ENCODE results near the gene KPNA3. TPM values are rescaled to one million over a fixed set of nuclear protein-coding genes. Genes with fewer than 3 reads are reported as not detected.
"Not testable (repeated sequence)": the region's sequence is repeated elsewhere in the genome, so short reads cannot be mapped to it uniquely, and the experiment has no call there.

KPNA3 gene
- total RNA-seq, 1 donor from 2014 or later: 24.9 TPM

DNA sequence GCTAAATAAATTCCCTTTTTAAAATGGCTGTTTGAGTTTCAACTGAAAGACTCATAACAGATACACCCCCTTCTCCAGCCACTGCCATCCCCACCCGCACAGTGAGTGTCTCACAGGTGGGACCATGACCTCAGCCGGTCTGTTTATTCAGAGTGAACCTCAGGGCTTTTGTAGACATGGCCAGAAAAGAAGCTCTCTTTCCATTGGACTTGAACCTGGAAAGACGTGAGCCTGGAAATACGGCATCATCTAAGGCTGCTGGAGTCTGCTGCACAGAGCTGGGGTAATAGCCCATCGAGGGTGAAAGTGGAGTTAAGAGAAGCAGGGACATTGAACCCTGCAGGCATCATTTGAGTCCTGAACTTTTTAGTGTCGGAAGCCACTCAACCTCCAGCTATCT, 15.2 kb upstream of the KPNA3 start:
- ATAC-seq: no peak

DNA sequence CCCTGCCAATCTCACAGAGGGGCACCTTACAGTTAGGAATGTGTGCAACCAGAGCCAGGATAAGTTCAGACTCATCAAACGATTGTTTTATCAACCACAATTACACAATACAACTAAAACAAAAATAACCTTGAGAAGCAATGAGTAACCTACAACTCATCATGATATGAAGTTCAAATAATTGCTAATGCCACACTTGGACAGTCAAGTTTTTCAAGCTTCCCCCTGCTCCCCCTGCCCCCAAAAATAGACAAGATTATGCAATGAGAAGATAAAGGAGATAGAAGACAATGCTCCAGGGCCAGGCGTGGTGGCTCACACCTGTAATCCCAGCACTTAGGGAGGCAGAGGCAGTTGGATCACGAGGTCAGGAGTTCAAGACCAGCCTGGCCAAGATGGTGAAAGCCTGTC, 13.6 kb upstream of the KPNA3 start:
- peak; percentile 62 for ATAC-seq

DNA sequence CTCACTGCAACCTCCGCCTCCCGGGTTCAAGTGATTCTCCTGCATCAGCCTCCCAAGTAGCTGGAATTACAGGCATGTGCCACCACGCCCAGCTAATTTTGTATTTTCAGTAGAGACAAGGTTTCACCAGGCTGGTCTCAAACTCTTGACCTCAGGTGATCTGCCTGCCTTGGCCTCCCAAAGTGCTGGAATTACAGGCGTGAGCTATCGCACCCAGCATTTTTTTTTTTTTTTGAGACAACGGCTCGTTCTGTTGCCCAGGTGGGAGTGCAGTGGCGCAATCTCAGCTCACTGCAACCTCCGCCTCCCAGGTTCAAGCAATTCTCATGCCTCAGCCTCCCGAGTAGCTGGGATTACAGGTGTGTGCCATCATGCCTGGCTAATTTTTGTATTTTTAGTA, 10.6 kb upstream of the KPNA3 start:
- not testable (repeated sequence) for ATAC-seq

DNA sequence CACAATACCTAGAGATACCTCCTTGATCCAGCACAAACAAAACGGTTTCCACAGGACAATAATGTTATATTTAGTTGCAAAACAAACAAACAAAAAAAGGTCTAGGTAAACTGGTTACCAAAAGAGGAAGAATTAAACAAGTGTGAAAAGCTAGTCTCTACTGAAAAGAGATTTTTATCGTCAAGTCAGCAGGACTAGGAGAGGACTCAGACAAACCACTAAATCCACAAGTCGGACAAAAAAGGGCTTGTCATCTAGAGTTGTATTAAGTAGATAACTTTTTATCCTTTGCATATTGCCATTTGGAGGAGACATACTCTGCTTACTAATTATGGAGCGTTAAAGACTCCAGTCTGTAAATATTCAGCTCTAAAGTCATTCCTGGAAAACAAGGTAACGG, 9.9 kb upstream of the KPNA3 start:
- no peak for ATAC-seq

DNA sequence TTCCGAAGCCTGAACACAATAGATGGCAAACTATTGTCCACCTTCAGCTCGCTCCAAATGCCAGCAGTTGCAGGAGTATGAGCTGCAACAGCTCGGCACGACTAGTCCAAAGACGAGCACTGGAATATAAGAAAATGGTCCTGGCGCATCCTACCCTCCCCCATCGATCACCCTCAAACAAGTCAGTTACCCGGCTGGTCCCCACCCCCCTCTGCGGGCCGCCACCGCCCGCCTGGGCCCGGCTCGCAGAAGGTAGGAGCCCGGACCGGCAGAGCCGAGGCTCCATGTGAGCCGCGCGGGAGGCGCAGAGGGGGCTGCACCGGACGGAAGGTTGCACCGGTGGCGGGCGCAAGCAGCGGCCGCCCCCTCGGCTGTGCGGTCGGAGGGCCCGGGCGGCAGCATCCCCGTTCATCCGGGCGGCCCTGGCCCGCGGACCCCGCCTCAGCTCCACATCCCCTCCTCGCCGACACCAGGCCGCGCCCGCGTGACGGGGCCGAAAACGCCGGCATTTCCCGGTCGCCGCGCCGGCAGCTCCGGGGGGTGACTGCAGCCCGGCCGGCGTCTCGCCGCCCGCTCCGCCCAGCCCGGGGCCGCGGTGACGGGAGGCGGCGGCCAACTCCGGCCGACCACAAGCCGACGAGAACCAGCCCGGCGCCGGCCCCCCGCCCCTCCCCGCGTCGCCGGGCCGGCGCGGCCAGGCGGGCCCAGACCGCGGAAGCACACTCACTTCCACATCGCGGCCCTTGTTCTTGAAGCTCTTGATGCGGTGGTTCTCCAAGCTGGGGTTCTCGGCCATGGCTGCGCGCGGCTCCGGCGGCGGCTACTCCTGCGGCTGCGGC, 552 bp downstream of the KPNA3 start:
- peak; percentile 40 for ATAC-seq

DNA sequence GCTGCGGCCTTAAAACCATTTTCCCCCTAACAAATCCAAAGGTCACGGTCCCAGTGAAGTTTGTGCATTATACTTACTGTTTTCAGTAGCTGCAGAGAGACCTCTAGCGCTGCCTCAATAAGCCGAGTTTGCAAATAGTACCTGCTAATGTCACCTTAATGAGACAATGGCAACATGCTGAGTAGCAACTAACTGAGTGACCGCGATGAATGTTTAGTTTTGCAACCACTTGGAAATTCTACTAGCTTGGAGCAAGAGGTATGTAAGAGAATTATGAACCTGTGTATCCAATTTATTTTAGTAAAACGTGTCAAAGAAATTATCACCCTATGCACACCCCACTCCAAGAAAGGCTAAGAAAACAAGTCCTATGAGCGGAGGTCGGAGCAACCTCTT, 1.2 kb downstream of the KPNA3 start:
- no peak for ATAC-seq

DNA sequence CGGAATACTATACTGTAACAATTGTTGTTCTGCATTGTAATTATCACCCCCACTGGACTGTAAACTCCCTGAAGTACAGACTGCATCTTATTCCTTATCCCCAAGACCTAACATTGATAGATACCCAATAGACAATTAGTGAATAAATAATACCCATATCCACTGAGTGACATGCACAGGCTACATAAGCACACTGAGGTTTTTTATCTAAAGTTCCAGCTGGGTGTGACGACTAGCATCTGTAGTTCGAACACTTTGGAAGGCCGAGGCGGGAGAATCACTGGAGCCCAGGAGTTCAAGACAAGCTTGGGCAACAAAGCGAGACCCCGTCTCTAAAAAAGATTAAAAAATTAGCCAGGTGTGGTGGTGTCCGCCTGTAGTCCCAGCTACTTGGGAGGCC, 2.5 kb downstream of the KPNA3 start:
- ATAC-seq: no peak

DNA sequence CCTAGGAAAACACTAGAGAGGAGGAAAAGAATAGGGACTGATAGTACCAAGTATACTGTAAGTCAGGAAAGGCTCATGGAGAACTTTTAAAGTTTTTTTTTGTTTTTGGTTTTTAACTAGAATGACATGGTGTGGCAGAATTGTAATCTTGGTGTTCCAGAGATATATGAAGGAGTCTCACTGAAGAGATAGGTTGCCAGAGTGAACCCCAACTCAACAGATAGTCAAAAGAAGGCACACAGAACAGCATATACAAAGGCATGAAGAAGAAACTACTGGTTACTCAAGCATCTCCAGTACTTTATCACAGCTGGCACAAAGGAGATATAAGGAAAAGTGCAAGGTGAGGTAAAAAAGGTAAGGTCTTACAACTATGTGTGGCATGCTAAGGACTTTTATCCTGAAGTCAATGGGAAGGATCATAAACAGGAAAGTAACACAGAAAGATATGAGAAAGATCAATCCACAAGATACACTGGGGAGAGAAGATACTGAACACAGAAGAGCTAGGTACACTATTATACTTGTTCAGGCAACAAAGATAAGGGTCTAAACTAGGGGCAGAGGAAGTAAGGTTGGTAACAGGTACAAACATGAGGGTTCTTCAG, 6.0 kb downstream of the KPNA3 start:
- ATAC-seq: no peak

DNA sequence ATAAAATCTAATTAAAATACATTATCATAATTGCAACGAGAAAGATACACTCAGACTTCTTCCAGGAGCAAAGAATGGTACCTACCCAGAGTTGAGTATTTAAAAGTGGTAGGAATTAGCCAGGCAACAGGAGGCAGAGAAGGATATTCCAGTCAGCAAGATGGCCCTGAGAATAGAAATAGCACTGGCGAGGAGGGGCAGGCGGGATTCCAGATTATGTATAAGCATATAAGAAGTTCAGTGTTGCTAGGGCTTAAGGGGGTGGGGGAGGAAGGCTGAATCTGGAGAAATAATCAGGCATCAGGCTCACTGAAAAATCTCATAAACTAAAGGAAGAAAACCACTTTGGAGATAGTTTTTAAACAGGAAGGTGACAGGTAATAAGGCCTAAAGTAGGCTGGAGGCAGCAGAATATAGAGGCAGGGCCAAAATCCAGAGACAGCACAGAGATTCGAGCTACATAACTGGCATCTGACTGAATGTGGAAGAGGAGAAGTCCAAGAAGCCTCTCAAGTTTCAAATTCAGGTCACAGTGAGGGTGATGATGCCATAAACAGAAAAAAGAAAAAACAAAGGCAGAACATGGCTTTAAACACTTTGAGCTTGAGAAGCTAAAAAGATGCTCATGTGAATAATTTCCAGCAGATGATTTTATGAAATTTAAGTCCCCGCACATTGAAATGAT, 7.5 kb downstream of the KPNA3 start:
- ATAC-seq: no peak

DNA sequence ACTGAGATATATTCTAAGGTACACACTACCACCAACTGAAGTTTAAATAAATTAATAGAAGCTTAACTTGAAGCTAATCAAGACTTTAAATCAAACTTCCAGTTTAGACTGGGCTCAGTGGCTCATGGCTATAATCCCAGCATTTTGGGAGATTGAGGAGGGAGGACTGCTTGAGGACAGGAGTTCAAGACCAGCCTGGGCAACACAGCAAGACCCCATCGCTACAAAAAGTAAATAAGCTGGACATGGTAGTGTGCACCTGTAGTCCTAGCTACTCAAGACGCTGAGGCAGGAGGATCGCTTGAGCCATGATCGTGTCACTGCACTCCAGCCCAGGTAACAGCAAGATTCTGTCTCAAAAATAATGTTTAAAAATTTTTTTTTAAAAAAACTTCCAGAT, 8.6 kb downstream of the KPNA3 start:
- ATAC-seq: no peak

DNA sequence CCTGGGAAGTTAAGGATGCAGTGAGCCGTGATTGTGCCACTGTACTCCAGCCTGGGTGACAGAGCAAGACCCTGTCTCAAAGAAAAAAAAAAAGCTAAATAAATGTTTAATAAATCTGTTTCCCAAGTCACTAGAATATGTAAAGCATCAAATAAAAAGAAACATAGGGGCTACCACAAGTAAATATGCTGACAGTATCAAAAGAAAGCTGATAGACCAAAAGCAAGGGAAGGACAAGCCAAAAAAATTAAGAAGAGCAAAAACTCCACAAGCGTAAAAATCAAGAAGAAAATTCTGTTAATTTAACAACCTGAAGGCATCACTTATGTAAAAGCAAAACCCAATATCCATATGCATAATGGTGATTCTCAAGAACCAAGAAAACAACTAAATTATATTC, 9.7 kb downstream of the KPNA3 start:
- no peak for ATAC-seq

DNA sequence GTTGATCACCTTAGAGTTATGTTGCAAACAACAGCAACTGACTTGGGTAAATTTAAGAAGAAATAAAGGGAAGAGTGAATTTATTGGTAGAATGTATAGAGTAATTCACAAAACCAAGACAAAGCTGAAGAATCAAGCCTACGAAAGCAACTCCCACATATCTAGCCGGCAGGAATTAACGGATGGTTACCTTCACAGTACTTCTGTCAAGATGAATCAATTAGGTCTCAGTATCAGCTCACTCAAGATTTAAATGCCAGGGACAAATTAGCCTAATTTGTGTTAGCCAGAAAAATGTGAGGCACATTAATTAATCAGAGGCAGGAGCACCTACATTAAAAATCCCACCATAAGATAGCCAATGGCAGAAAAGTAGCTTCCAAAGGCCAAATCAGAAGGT, 10.7 kb downstream of the KPNA3 start:
- ATAC-seq: no peak

DNA sequence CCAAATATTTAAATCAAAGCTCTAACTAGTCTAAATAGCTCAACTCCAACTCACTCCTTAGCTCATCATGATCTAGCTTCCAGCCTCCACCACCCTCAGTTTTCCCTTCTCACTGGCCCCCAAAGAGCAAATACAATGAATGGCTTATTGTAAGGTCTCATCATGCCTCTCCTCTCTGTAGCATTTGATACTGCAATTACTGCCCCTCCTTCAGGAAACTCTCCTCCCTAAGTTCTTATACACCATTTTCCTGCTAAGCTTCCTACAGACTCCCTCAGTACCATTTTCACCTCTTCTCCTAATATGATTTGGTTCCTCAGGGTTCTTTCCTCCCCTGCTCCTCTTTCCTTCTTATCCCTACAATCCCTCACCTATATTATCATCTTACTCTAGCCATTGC, 12.8 kb downstream of the KPNA3 start:
- no peak for ATAC-seq

DNA sequence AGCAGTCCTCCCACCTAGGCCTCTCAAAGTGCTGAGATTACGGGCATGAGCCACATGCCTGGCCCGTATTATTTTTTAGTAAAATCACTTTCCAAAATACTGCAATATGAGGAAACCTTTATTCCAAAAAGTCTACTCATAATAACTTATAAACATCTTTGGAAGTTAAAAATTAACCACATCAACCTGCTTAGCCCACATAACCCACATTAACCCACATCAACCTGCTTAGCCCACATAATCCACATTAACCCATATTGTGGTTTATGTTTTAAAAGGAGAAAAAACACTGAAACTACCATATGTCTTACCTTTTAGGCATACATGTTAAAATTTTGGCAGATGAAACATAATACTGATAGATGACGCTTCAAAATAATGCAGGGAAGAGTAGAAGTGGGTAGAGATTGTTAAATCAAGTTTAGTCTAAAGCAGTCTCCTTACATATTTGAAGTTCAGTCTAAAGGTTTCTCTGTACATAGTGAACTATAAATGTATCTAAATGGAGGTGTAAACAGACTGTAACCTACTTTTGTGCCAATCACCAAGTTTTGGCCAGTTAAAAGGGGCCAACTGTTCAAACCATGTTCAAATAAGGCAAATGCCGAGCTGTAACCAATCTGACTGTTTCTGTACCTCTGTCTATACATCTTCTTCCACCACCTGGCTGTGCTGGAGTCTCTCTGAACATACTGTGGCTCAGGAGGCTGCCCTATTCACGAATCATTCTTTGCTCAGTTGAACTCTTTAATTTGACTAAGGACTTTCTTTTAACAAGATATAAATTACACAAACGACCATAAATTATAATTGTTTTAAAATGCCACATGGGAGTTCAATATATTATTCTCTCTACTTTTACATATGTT, 14.5 kb downstream of the KPNA3 start:
- no peak for ATAC-seq

DNA sequence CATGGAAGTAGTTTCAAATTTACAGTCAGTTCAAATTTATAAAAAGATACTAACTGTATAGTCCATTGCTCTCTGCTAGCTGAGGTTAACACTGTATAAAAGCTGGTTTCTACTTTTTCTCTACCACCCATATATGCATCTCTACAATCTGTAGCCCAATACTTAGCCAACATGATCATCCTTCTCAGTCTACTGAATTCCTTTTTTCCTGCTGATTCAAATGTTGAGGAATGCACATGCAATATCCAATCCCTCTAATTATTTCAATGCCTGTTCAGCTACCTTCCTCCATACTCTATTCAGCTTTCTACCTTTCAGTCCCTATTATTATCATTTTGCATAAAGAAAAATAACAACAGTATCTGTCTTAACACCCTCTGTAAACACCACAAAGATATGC, 15.6 kb downstream of the KPNA3 start:
- no peak for ATAC-seq

DNA sequence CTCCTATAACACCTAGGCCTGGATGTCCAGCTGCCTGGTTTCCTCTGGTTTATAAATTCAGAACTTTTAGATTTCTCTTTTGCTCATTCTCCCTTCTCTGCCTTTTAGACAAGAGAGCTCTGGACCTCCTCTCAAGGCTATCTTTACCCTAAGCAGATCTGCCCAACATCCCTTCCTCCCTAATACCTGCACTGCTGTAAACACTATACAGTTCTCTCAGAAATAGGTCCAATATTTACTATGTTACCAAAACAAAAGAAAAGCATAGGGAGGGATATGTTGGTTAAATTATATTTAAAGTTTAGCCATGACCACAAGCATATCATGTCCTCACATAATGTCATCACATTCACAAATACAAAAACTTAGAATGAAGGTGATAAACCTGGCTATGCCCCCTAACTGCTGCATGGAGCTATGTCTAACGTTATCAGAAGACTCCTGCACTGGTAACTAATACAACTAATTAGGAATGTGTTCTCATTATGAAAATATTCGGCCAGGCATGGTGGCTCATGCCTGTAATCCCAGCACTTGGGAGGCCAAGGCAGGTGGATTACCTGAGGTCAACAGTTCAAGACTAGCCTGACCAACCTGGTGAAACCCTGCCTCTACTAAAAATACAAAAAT, 18.0 kb downstream of the KPNA3 start:
- no peak for ATAC-seq

DNA sequence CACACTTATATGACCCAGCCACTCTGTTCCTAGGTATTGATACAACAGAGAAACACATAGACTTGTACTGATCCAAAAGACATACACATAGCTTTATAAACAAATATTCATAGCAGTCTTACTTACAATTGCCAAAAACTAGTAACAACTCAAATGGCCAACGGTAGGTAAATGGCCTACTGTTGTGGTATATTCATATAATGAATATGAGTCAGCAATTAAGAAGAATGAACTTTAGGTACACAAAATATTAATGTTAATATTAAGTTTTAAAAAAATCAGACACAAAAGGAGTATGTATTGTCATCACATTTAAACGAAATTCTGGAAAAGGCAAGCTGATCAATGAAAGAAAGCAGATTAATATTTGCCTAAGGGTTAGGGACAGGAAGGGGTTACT, 19.7 kb downstream of the KPNA3 start:
- no peak for ATAC-seq

DNA sequence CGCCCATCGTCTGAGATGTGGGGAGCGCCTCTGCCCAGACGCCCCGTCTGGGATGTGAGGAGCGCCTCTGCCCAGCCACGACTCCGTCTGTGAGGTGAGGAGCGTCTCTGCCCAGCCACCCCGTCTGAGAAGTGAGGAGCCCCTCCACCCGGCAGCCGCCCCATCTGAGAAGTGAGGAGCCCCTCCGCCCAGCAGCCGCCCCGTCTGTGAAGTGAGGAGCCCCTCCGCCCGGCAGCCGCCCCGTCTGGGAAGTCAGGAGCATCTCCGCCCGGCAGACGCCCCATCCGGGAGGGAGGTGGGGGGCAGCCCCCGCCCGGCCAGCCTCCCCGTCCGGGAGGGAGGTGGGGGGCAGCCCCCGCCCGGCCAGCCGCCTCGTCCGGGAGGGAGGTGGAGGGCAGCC, 30.7 kb downstream of the KPNA3 start:
- ATAC-seq: not testable (repeated sequence)

DNA sequence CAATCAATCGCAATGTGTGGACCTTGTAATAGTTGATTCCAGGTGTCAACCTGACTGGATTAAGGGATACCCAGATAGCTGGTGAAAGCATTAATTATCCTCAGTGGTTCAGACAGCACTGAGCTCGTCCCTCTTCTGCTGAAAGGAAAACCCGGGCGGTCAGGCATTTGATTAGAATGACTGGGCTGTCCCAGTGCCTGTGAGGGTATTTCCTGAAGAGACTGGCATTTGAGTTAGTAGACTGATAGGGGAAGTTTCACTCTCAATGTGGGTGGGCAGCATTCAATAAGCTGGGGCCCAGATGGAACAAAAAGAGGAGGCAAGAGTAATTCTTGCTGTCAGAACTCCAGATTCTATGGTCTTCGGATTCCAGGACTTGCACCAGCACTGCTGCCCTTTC, 31.9 kb downstream of the KPNA3 start:
- no peak for ATAC-seq

DNA sequence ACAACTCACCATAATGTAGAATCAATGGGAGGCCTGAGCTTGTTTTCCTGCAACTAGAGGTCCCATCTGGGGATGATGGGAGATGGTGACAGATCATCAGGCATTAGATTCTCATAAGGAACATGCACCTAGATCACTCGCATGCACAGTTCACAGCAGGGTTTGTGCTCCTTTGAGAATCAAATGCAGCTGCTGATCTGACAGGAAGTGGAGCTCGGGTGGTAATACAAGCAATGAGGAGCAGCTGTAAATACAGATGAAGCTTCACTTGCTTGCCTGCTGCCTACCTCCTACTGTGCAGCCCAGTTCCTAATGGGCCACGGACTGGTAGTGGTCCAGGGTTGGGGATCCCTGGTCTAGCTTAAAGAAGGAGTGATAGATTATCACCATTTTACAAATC, 33.0 kb downstream of the KPNA3 start:
- ATAC-seq: no peak

DNA sequence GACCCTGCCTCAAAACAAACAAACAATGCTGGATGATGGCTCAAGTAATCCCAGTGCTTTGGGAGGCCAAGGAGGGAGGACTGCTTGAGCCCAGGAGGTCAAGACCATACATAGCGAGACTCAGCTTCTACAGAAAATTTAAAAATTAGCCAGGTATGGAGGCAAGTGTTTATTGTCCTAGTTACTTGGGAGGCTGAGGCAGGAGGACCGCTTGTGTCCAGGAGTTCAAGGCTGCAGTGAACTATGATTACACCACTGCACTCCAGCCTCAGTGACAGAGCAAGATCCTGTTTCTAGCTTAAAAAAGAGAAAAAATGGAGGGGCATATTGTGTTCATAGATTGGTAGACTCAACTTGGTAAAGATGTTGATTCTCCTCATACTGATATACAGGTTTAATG, 36.2 kb downstream of the KPNA3 start:
- no peak for ATAC-seq

DNA sequence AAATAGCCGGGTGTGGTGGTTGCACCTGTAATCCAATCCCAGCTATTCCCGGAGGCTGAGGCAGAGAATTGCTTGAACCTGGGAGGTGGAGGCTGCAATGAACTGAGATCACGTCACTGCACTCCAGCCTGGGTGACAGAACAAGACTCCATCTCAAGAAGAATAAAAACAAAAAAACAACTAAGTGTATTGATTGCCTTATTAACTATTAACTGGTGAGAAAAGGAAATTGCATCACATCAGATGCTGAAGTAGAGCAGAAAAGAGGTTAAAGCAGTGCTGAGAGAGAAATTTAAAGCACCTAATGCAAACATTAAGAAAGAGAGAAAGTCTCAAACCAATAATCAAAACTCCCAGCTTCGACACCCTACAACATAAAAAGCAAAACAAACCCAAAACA, 38.3 kb downstream of the KPNA3 start:
- no peak for ATAC-seq
